Measurements from ENCODE around the gene PPP1R14D. TPM values are rescaled to one million over a fixed set of nuclear protein-coding genes. Genes with fewer than 3 reads are reported as not detected.

The PPP1R14D gene
- total and polyA plus RNA-seq, 2 of the 8 experiments (the other 6 are each of a cell fraction or from before 2014, with no cell fraction given) = not detected

DNA sequence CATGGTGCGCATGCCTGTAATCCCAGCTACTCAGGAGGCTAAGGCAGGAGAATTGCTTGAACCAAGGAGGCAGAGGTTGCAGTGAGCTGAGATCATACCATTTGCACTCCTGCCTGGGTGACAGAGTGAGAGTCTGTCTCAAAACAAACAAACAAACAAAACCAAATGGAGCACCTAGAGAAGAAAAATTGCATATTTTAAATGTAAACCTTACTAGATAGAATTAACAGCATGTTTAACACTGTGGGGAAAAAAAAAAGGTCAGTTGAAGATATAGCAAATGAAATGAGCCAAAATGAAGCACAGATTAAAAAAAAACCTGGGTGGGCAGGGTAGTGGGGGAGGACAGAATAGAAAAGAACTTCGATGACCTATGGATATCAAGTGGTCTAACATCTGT is 7.3 kb downstream of the PPP1R14D start:
- no peak overlapping the region for H4K91ac ChIP-seq (replicated peaks; ENCODE audit: insufficient read length, low read length)
- no peak overlapping the region for H2AFZ ChIP-seq (ENCODE audit: low read length)
- H3K14ac ChIP-seq (ENCODE audit: insufficient read length) = no peak overlapping the region
- no peaks in the 10 kb centered on the region for H3K27me3 ChIP-seq (replicated peaks in 1 of 4; ENCODE audit: control insufficient read depth in 3 of 4, extremely low read depth in 1 of 4, insufficient read depth in 3 of 4, low read length in 3 of 4)
- H3K56ac ChIP-seq (replicated peaks; ENCODE audit: insufficient read length, low read depth, low read length) = no peak overlapping the region
- TF ChIP-seq KDM4A (IDR thresholded peaks at IDR 0.05; ENCODE audit: low read depth, low read length, severe bottlenecking) (no peak), GABPA (IDR thresholded peaks at IDR 0.05; ENCODE audit: borderline replicate concordance, insufficient read depth, low read length) (no peak), EGR1 (IDR thresholded peaks at IDR 0.05; ENCODE audit: borderline replicate concordance, low read depth, low read length) (no peak), JUN (IDR thresholded peaks at IDR 0.05; ENCODE audit: low read depth, low read length) (no peak), GTF2F1 (IDR thresholded peaks at IDR 0.05; ENCODE audit: borderline replicate concordance, low read depth, low read length) (no peak), YY1 (IDR thresholded peaks at IDR 0.05; ENCODE audit: low read depth, low read length) (no peak), SIRT6 (IDR thresholded peaks at IDR 0.05; ENCODE audit: low read length) (no peak), CREB1 (IDR thresholded peaks at IDR 0.05) (no peak), EP300 (IDR thresholded peaks at IDR 0.05; ENCODE audit: borderline replicate concordance in 1 of 2, low read depth in 2 of 2, low read length in 2 of 2) (no peak), TAF7 (optimal IDR thresholded peaks at IDR 0.05; ENCODE audit: borderline replicate concordance, low read depth, low read length) (no peak), CTBP2 (IDR thresholded peaks at IDR 0.05; ENCODE audit: borderline replicate concordance, insufficient read depth, insufficient read length, low read length) (no peak), TBP (IDR thresholded peaks at IDR 0.05; ENCODE audit: low read depth, low read length) (no peak)
- TF ChIP-seq, protein P1, sequence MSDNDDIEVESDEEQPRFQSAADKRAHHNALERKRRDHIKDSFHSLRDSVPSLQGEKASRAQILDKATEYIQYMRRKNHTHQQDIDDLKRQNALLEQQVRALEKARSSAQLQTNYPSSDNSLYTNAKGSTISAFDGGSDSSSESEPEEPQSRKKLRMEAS (IDR thresholded peaks at IDR 0.05) = no peak
- no peak overlapping the region for H2AK5ac ChIP-seq (ENCODE audit: low read depth, low read length)
- no peak overlapping the region for H2BK5ac ChIP-seq (ENCODE audit: low read depth, low read length)
- WGBS, 2 experiments (ENCODE audit: extremely low coverage in 1 of 2, insufficient coverage in 1 of 2, insufficient read length in 1 of 2, insufficient replicate concordance in 2 of 2, low coverage in 1 of 2, low lambda C conversion rate in 2 of 2, missing lambda C conversion rate in 1 of 2) = 88% methylated on average over 2 of the region's 2 CpGs; no CpG with 5 or more reads in 1 of the 2 experiments
- CTCF ChIA-PET (ENCODE audit: partially characterized antibody) = no interaction called here
- no peak overlapping the region for H3K23ac ChIP-seq (ENCODE audit: insufficient read length)
- no peak overlapping the region for H3K18ac ChIP-seq (ENCODE audit: extremely low read depth, low read length)
- no peak overlapping the region for H4K8ac ChIP-seq (ENCODE audit: extremely low read depth, insufficient read depth, low read length)
- H2BK20ac ChIP-seq (ENCODE audit: low read length) = no peak overlapping the region
- no peak overlapping the region for H3K9ac ChIP-seq (replicated peaks in 1 of 4; ENCODE audit: extremely low read depth in 1 of 4, low read depth in 3 of 4, low read length in 3 of 4)
- H3K79me1 ChIP-seq (ENCODE audit: low read depth, low read length) = no peaks in the 10 kb centered on the region
- no peaks in the 10 kb centered on the region for H4K20me1 ChIP-seq (replicated peaks in 1 of 2; ENCODE audit: control insufficient read depth in 1 of 2, insufficient read depth in 2 of 2, low read length in 2 of 2)
- no peaks in the 10 kb centered on the region for H3K4me1 ChIP-seq (replicated peaks in 1 of 4; ENCODE audit: control insufficient read depth in 3 of 4, insufficient read depth in 4 of 4, low read length in 3 of 4)
- DNase-seq (ENCODE audit: low read depth in 1 of 2, low spot score in 2 of 2) (no peak), FAIRE-seq (no peak)
- H2BK12ac ChIP-seq (ENCODE audit: low read depth, low read length) = no peak overlapping the region
- H3K4me3 ChIP-seq (ENCODE audit: extremely low read depth in 1 of 4, insufficient read depth in 2 of 4, low read depth in 3 of 4, low read length in 4 of 4) = no peak overlapping the region
- H3K23me2 ChIP-seq (ENCODE audit: low read depth, low read length) = no peaks in the 10 kb centered on the region
- H3K27ac ChIP-seq (ENCODE audit: low read depth, low read length) = no peak overlapping the region
- H3K36me3 ChIP-seq (ENCODE audit: control insufficient read depth in 2 of 4, insufficient read depth in 4 of 4, low read length in 3 of 4) = no peaks in the 10 kb centered on the region
- H3K4ac ChIP-seq (replicated peaks; ENCODE audit: insufficient read length, low read depth, low read length) = no peak overlapping the region
- no peak overlapping the region for H3K4me2 ChIP-seq (ENCODE audit: insufficient read depth in 1 of 2, low read depth in 2 of 2, low read length in 2 of 2)
- H3K79me2 ChIP-seq (ENCODE audit: control insufficient read depth in 1 of 2, insufficient read depth in 2 of 2, low read length in 2 of 2) = no peaks in the 10 kb centered on the region
- no peaks in the 10 kb centered on the region for H3K9me3 ChIP-seq (ENCODE audit: insufficient read depth in 2 of 2, low read depth in 1 of 2, low read length in 1 of 2)
- H4K5ac ChIP-seq (ENCODE audit: insufficient read length, low read depth, low read length) = no peak overlapping the region
- POLR2A ChIA-PET (ENCODE audit: partially characterized antibody) = no interaction called here
- no peak overlapping the region for H2BK15ac ChIP-seq (ENCODE audit: low read length)
- no peak overlapping the region for H2BK120ac ChIP-seq (replicated peaks; ENCODE audit: low read depth, low read length)
